ENCODE measurements around the gene MT1F. TPM values are rescaled to one million over a fixed set of nuclear protein-coding genes. Genes with fewer than 3 reads are reported as not detected.

Gene MT1F
- polyA plus RNA-seq, 4 donors, result 43.8 to 84.1 (median 71.3) TPM

DNA sequence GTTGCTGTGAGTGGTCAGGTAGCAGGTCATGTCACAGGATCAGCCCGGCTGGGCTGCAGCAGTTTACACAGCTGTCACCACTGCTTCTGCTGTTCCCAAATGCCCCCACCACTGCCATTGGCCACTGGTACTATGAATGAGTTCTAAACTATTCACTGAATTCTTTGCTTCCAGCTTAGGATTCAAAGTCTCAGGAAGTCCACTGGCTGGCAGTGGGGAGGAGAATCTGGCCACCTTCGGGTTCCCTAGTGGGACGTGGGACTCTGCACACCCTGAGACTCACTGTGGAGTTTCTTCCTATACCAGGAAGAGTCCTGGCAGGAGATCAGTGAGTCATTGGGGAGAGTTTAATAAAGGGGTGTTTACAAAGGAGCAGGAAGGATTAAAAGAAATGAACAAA is 31.4 kb downstream of the MT1F start:
- no peak for DNase-seq (ENCODE audit: low read depth in 4 of 4, low spot score in 2 of 4)

DNA sequence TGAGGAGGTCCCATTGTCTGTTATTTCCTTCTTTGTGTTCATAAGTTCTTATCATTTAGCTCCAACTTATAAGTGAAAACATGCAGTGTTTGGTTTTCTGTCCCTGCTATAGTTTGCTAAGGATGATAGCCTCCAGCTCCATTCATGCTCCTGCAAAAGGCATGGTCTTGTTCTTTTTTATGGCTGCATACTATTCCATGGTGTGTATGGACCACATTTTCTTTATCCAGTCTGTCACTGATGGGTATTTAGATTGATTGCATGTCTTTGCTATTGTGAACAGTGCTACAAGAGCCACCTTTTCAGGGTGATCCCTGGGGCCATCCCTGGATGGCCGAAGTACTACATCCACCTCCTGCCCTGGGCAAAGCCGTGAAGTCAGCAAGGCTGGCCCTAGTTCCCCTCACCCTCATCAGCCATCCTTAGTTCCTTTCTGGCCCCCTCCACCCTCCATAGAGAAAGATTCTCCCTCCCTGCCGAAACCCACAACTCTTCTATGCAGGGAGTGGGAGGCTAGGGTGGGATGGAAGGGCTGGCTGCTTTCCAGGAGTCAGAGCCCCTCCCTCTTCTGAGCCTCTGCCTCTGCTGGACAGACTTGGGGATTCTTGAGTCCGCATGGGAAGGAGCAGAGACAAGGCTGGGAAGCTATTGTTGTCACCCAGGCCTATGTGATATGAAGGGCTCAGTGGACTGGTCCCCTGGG is 32.8 kb downstream of the MT1F start:
- no peak for DNase-seq (ENCODE audit: low read depth in 4 of 4, low spot score in 2 of 4)

DNA sequence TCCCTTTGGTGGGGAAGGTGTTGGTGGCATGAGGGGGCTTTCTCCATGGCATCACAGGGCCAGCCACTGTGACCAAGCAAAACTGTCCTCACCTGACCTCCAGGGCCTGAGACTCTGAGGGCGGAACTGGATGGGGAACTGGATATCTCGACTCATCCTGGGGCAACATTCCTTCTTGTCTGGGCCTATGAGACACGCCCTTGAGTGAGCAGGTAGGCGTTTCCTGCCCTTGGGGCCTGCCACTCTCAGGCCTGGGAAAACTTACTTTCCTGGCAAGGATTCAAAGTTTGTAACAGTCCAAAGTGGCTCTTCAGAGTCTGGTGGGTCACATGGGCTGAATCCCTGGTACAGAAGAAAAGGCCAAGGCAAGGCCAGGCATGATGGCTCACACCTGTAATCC is 34.1 kb downstream of the MT1F start:
- no peak for DNase-seq (ENCODE audit: low read depth in 4 of 4, low spot score in 2 of 4)

DNA sequence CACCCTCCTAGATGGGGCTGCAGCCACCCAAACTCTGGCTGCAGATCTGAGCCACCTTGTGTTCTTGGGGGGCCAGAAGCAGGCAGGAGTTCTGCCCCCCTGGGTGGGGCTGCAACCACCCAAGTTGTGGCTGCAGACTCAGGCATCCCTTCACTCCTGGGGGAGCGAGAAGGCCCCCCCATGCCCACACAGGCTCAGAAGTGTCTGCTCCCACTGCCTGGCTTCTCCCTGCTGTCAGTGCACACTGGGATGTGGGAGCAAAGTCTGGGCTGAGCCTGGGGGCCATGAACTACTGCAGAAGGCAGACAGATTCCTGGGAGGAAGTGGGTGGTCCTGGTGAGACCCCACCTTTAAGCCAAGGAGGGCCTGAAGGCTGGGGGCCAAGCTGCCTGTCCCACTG is 37.5 kb downstream of the MT1F start:
- no peak for DNase-seq (ENCODE audit: low read depth in 4 of 4, low spot score in 2 of 4)

DNA sequence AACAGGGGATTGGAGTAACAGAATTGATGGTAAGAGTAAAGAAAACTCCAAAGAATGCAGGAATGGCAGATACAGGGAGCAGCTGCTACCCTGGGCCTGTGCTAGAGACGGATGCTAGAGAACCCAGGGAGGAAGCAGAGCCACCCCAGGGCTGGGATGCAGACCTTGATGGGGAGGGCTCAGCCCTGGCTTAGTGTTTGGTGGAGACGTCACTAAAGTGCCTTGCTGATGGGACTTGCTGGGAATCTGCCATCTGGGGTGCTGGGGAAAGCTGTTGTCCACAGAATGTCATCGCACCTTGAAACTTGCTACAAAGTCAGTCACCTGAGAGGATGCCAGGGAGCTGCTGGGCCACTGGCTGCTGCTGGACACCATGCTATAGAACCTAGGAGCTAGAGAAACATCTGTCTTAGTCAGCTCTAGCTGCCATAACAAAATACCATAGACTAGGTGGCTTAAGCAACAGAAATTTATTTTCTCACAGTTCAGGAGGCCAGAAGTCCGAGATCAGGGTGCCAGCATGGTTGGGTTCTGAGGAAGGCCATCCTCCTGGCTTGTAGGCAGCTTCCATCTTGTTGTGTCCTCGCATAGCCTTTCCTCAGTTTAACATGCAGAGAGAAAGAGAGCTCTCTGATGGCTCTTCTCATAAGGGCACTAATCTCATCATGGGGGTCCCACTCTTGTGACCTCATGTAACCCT is 39.8 kb downstream of the MT1F start:
- no peak for DNase-seq (ENCODE audit: low read depth in 4 of 4, low spot score in 2 of 4)

DNA sequence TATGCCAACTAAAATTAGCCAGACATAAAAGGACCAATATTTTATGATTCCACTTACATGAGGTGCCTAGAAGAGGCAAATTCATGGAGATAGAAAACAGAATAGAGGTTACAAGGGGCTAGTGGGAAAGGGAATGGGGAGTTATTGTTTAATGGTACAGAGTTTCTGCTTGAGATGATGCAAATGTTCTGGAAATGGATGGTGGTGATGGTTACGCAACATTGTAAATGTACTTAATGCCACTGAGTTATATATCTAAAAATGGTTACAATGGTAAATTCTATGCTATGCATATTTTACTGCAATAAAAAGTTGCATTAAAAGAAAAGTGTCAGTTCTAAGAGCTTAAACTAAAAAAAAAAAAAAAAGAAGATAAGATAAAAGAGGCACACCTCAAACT is 42.4 kb downstream of the MT1F start:
- no peak for DNase-seq (ENCODE audit: low read depth in 4 of 4, low spot score in 2 of 4)

DNA sequence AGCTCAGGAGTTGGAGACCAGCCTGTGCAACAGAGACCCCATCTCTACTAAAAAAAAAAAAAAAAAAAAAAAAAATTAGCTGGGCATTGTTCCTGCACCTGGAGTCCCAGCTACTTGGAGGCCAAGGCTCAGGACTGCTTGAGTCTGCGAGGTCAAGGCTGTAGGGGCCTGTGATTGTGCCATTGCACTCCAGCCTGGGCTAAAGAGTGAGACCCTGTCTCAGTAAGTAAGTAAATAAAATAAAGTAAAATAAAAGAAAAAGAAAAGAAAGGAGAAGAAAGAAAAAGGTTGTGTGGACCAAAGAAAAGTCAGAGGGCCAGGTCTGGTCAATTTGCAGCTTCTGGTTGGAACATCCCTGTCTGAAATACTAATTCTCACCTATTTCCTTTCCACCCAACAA is 42.9 kb downstream of the MT1F start:
- no peak for DNase-seq (ENCODE audit: low read depth in 4 of 4, low spot score in 2 of 4)

DNA sequence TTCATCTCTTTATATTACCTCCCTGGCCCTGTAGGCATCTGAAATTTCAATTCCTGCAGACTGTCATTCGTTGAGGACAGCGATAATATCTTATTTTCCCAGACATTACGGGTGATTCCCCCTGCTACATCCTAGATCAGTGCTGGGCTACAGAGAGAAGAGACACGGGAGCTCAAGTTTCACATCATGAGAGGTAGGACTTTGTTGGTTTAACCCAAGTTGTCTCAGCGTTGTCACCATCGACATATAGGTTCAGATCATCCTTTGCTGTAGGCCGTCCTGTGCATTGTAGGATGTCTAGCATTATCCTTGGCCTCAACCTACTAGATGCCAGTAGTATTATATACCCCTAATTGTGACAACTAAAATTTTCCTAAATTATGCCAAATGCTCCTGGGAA is 43.8 kb downstream of the MT1F start:
- no peak for DNase-seq (ENCODE audit: low read depth in 4 of 4, low spot score in 2 of 4)

DNA sequence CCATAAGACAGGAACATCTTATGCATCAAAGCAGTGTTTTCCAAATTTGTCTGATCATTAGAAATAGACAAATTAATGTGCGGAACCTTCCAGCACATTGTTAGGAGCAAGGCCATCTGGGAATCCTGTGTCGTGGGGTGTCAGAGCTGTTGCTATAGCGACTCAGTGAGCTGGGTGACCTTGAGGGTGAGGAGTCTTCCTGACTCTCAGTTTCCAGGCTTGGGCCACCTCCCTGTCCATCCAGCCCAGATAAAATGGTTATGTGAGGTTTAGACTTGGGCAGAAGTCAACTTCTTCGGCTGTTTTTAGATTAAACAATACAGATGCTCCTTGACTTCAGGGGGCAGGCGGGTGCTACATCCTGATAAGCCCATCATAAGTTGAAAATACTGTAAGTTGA is 45.1 kb downstream of the MT1F start:
- DNase-seq (ENCODE audit: low read depth in 4 of 4, low spot score in 2 of 4), result no peak

Other genes with a start within 250 kb of the MT1F start
- 100 to 1,000 TPM; 132 to 144 (median 133) TPM for gene AMFR, start 232.4 kb upstream of the MT1F start, polyA plus RNA-seq (ENCODE audit: insufficient read length in 4 of 4)
- gene NUDT21, start 206.6 kb upstream of the MT1F start, polyA plus RNA-seq (ENCODE audit: insufficient read length in 4 of 4), result 100 to 1,000 TPM; 109 to 139 (median 128) TPM
- gene OGFOD1, start 206.4 kb upstream of the MT1F start, polyA plus RNA-seq (ENCODE audit: insufficient read length in 4 of 4), result 10 to 100 TPM; 35.3 to 41.1 (median 36.6) TPM
- gene BBS2, start 137.9 kb upstream of the MT1F start, polyA plus RNA-seq (ENCODE audit: insufficient read length in 4 of 4), result 100 to 1,000 TPM in 1 of 4 donors, 10 to 100 TPM in 3; 77.3 to 110 (median 96.0) TPM
- gene MT4, start 92.9 kb upstream of the MT1F start, polyA plus RNA-seq (ENCODE audit: insufficient read length in 4 of 4), result not detected
- 1 to 10 TPM; 1.5 to 2.4 (median 1.6) TPM for gene MT3, start 68.4 kb upstream of the MT1F start, polyA plus RNA-seq (ENCODE audit: insufficient read length in 4 of 4)
- 10 to 100 TPM; 26.1 to 41.7 (median 31.1) TPM for gene MT2A, start 49.4 kb upstream of the MT1F start, polyA plus RNA-seq (ENCODE audit: insufficient read length in 4 of 4)
- gene MT1E, start 32.2 kb upstream of the MT1F start, polyA plus RNA-seq (ENCODE audit: insufficient read length in 4 of 4), result 10 to 100 TPM; 19.4 to 50.0 (median 38.3) TPM
- gene MT1M, start 25.3 kb upstream of the MT1F start, polyA plus RNA-seq (ENCODE audit: insufficient read length in 4 of 4), result under 1 TPM in 2 of 4 donors, not detected in 2; 0.41 to 0.96 TPM
- under 1 TPM in 1 of 4 donors, not detected in 3; 0.32 TPM for gene MT1A, start 19.3 kb upstream of the MT1F start, polyA plus RNA-seq (ENCODE audit: insufficient read length in 4 of 4)
- 1 to 10 TPM in 1 of 4 donors, not detected in 3; 1.3 TPM for gene MT1B, start 6.1 kb upstream of the MT1F start, polyA plus RNA-seq (ENCODE audit: insufficient read length in 4 of 4)
- gene MT1G, start 10.1 kb downstream of the MT1F start, polyA plus RNA-seq (ENCODE audit: insufficient read length in 4 of 4), result 100 to 1,000 TPM in 2 of 4 donors, 10 to 100 TPM in 2; 13.2 to 180 (median 98.1) TPM
- gene MT1H, start 11.9 kb downstream of the MT1F start, polyA plus RNA-seq (ENCODE audit: insufficient read length in 4 of 4), result 10 to 100 TPM in 3 of 4 donors, 1 to 10 TPM in 1; 4.1 to 58.4 (median 25.7) TPM
- 10 to 100 TPM; 19.3 to 46.9 (median 35.9) TPM for gene MT1X, start 24.5 kb downstream of the MT1F start, polyA plus RNA-seq (ENCODE audit: insufficient read length in 4 of 4)
- 100 to 1,000 TPM in 1 of 4 donors, 10 to 100 TPM in 3; 73.0 to 106 (median 83.5) TPM for gene NUP93, start 72.2 kb downstream of the MT1F start, polyA plus RNA-seq (ENCODE audit: insufficient read length in 4 of 4)
- gene SLC12A3, start 207.2 kb downstream of the MT1F start, polyA plus RNA-seq (ENCODE audit: insufficient read length in 4 of 4), result 10 to 100 TPM; 38.1 to 57.2 (median 46.4) TPM

All from left renal cortex interstitium (tissue), 4 donors.